C4-2B (cell line): ENCODE results near the gene ELL2.
"Not testable (repeated sequence)": the region's sequence is repeated elsewhere in the genome, so short reads cannot be mapped to it uniquely, and the experiment has no call there.

Experiments
- H3K27ac ChIP-seq: fragments of 450-650 bp; 2 replicates; pipeline ENCODE4 v1.5.1; 2017
- ZFX ChIP-seq: fragments of 450-650 bp; IDR thresholded peaks from 2 replicates; pipeline ENCODE4 v1.6.1; 2017
- TF ChIP-seq, protein P1 (sequence below): fragments of 450-650 bp; conservative IDR thresholded peaks from 2 replicates; pipeline ENCODE4 v1.5.1; 2017; ENCODE audit warnings: mild to moderate bottlenecking

Gene ELL2

DNA sequence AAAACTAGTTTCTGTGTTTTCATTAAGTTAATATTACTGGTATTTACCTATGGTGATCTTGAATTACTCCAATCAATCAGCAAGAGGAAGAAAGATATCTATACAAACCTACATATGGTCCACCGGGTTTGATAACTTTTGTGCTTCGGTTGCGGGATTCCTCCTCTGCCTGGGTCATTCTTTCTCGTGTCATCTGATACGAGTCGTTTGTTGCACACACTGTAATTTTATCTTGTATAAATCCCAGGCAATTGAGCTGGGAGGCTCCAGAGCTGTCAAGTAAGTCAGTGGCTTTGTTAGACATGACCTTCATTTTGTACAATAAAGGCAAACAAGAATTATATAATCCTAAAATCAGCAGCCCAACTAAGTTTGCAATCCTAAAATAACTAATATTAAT is 48.0 kb downstream of the ELL2 start:
- no peak overlapping the region for H3K27ac ChIP-seq
- no peak for TF ChIP-seq ZFX
- TF ChIP-seq, protein P1, sequence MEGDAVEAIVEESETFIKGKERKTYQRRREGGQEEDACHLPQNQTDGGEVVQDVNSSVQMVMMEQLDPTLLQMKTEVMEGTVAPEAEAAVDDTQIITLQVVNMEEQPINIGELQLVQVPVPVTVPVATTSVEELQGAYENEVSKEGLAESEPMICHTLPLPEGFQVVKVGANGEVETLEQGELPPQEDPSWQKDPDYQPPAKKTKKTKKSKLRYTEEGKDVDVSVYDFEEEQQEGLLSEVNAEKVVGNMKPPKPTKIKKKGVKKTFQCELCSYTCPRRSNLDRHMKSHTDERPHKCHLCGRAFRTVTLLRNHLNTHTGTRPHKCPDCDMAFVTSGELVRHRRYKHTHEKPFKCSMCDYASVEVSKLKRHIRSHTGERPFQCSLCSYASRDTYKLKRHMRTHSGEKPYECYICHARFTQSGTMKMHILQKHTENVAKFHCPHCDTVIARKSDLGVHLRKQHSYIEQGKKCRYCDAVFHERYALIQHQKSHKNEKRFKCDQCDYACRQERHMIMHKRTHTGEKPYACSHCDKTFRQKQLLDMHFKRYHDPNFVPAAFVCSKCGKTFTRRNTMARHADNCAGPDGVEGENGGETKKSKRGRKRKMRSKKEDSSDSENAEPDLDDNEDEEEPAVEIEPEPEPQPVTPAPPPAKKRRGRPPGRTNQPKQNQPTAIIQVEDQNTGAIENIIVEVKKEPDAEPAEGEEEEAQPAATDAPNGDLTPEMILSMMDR = no peak

DNA sequence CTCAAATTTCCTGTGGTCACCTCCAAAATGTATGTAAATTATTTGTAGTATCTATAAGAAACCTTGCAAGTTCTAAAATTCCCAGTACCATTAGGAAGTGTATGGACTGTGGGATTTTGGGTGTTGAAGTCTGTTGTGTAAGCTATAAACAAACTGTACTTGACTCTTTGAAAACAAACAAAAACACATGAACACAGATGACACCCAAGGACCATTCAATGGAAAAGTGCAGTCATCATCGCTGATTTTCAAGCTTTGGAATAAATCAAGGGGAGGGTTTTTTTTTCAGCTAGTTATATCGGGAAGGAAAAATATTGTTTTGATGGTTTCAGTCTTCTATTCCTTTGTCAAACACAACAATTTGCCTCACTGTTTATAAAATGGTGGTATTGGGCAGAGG is 49.6 kb downstream of the ELL2 start:
- no peak overlapping the region for H3K27ac ChIP-seq
- TF ChIP-seq, protein P1 = no peak
- no peak for TF ChIP-seq ZFX

DNA sequence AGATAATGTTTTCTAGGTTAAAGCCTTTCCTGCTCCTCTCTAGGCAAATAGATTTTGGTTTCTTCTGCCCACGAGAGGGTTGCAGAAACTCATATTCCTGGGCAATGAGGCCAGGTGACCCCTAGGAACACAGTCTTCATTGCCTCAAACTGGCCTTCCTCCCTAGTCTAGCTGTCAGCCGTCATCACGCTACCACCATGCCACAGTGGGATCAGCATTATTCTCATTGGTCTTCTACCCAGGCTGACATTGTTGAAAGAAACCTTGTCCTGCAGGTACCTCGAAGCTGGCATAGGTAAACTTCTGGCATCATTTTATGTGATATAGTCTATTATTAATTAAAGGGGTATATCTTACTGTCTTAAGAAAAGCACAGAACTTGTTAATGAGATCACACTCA is 51.1 kb downstream of the ELL2 start:
- H3K27ac ChIP-seq = no peak overlapping the region
- TF ChIP-seq, protein P1 = no peak
- TF ChIP-seq ZFX = no peak

DNA sequence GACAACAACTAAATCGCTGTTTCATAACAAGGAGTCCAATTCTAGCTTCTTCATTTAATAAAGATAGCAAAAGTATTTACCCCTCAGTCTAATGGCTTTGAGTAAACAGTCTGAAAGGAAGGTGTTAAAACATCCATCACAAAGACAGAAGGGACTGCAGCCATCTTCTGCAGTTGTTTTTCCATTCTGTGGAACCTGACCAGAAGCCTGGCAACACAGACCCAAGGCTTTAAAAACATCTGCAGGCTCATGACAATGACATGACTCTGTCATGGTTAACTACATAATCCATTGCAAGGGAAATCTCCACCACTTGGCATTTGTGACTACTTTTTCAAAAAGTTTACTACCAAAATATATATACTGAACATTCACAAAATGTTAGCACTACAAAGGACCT is 51.9 kb downstream of the ELL2 start:
- TF ChIP-seq ZFX = no peak
- TF ChIP-seq, protein P1 = no peak
- H3K27ac ChIP-seq = no peak overlapping the region

DNA sequence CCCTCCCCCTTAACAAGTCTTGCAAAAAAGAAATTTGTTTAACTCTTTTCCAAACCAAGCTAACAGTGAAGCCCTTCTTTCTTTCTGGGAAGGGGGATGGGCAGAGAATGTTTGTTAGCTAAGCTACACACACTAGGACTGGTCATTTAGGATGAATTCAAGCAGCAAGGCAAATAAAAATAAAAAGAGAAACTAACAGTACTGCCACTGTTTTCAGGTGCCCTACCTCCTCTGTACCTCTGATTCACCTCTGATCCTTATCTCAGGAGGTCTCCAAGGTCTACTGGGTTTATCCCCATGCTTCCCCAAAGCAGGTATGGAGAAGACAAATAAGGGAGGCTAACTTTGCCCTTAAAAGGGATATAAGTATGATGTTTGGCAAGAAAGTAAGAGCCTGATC is 52.9 kb downstream of the ELL2 start:
- TF ChIP-seq ZFX = no peak
- TF ChIP-seq, protein P1 = no peak
- H3K27ac ChIP-seq = no peak overlapping the region

DNA sequence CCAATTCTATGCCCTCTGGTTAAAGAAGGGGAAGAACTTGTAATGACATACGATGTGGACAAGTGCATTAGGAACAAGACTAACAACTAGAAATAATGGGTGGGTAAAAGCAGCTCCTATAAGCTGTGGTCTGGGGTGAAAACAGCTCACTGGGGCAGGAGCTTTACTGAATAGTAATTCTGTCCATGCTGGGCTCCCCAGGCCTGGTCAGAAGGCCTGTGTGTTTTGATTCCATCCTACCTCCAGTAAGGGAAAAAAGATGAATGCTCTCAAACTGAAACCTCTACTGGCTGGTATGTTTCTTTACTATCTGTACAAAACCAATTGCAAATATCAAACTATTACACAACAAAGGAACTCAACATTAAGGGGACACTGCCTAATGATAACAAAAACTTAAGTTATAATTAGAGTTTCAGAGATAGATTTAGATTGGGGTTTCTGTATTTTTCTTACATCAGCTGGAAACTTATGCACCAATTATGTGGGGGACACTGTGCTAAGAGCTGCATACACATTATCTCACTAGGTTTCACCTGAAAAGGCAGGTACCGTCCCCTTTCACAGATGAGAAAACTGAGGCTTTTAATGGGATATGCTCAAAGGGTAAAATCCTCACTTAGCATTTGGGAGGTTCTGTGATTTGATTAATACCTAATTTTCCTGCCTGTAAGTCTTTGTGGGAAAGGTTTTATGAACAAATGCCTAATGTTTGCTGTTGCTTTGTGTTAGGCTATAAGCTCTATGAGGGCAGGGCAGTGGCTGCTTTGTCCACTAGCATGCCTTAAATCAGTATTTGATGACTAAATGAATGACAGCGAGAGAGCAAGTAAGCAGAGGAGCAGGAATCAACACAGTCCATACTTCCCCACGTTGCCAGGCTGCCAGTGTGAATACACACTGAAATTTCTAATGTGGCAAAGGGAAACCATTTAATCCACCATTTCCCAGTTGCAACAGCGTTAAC is 53.6 kb downstream of the ELL2 start:
- H3K27ac ChIP-seq = no peak overlapping the region
- no peak for TF ChIP-seq ZFX
- TF ChIP-seq, protein P1 = no peak

DNA sequence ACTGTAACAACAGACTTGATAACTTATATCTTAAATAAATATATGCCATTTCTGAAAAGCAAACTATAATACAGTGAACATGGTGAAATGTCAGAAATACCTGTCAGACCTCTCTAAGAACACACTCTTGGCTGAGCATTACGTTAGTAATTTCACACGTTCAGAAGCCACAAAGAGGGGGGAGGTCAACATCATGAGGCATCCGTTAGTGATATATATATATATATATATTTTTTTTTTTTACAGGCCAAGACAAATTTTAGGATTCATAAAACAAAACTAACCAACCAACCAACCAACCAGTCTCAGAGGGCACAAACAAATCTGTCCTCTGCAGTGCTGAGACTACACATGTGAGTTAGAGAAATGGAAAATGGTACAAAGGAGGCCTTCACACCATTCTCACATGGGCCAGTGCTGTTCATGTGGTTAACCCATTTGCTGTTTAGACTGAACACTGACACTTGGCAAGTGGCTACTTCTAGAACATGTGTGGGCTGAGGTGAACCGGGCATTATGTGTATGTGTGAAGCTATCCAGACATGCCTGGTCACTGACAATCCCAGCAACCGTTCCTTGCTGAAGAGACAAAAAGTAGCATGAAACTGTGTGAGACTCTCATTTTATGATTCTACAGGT is 54.5 kb downstream of the ELL2 start:
- TF ChIP-seq, protein P1 = no peak
- TF ChIP-seq ZFX = no peak

DNA sequence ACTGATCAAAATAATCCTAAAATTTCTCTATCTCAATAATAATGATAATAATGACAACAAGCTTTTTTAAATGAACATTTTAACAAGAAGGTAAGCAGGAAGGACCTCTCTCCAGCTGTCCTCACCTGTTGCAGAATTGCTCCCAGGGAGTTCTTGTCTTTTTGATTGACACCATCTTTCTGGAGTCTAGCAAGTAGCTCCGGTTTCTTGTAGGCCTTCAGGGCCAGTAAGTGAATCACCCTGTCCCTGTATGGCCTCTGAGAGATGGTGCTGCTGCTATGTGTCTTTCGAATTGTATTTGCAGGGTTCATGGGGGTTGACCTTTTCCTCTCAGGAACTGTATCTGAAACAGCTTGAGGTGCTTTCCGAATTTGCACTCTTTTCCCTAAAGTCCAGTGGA is 55.3 kb downstream of the ELL2 start:
- H3K27ac ChIP-seq = not testable (repeated sequence)

More for the DNA sequence above, 54.5 kb downstream of the ELL2 start:
- no peak overlapping the region for H3K27ac ChIP-seq
